Measurements from ENCODE around the gene OTULIN. TPM values are rescaled to one million over a fixed set of nuclear protein-coding genes. Genes with fewer than 3 reads are reported as not detected.

OTULIN gene
- polyA plus RNA-seq, 1 of the 3 experiments (the other 2 are of a cell fraction), result 6.6 TPM

DNA sequence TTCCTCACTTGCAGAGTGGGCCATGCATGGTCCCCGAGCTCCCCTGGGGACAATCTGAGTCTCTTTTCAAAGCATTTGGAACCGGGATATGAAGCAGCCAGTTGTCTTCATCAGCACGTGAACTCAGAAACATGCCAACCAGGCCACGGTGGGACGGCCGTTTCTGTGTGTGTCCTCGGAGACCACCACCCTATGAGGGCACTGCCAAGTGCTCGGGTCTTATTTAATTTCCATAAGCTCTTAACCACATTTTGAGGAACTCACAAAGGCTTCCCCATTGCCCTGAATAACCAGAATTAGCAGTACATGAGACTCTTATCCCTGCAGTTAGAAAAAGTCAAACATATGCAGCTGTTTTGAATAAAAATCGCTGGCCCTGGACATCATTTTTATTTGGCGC lies 60.1 kb downstream of the OTULIN start:
- no peaks in the 10 kb centered on the region for H3K79me2 ChIP-seq (ENCODE audit: insufficient read depth)
- ChIA-PET POLR2A (no interaction called here), CTCF (interaction anchor here (0.6 to 7.0 kb wide), 7 partner anchors 30 to 290 kb away, joined by 3 to 203 read pairs (median 3); no protein-coding TSS in a partner anchor)
- TF ChIP-seq NRF1 (IDR thresholded peaks at IDR 0.05; ENCODE audit: low read depth, low read length) (no peak), IRF3 (IDR thresholded peaks at IDR 0.05; ENCODE audit: low read depth, low read length) (no peak), MEF2A (IDR thresholded peaks at IDR 0.05; ENCODE audit: borderline replicate concordance, low read depth) (no peak), TAF1 (IDR thresholded peaks at IDR 0.05; ENCODE audit: borderline replicate concordance, low read depth, low read length) (no peak), FOSL2 (IDR thresholded peaks at IDR 0.05; ENCODE audit: borderline replicate concordance, low read depth) (no peak), RXRA (IDR thresholded peaks at IDR 0.05; ENCODE audit: borderline replicate concordance, low read depth) (no peak), JUND (IDR thresholded peaks at IDR 0.05) (no peak), YY1 (IDR thresholded peaks at IDR 0.05; ENCODE audit: low read depth) (no peak), EP300 (IDR thresholded peaks at IDR 0.05; ENCODE audit: borderline replicate concordance in 1 of 2, low read depth in 1 of 2, low read length in 1 of 2) (no peak), REST (IDR thresholded peaks at IDR 0.05; ENCODE audit: low read depth, low read length) (no peak), FOXJ3 (CRISPR knock-in tag; IDR thresholded peaks at IDR 0.05) (no peak), RFX5 (IDR thresholded peaks at IDR 0.05; ENCODE audit: low read length) (no peak), RAD21 (IDR thresholded peaks at IDR 0.05; ENCODE audit: low read length) (no peak), CHD2 (IDR thresholded peaks at IDR 0.05; ENCODE audit: low read length, partially characterized antibody) (no peak), GABPA (IDR thresholded peaks at IDR 0.05; ENCODE audit: low read depth) (no peak)
- TF ChIP-seq, protein P1, sequence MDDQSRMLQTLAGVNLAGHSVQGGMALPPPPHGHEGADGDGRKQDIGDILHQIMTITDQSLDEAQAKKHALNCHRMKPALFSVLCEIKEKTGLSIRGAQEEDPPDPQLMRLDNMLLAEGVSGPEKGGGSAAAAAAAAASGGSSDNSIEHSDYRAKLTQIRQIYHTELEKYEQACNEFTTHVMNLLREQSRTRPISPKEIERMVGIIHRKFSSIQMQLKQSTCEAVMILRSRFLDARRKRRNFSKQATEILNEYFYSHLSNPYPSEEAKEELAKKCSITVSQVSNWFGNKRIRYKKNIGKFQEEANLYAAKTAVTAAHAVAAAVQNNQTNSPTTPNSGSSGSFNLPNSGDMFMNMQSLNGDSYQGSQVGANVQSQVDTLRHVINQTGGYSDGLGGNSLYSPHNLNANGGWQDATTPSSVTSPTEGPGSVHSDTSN (IDR thresholded peaks at IDR 0.05), result no peak
- H3K4me3 ChIP-seq (ENCODE audit: low read depth in 2 of 2, low read length in 1 of 2), result no peak overlapping the region
- no peaks in the 10 kb centered on the region for H3K9me2 ChIP-seq
- 0 out of 4 replicates have a peak, but pooled peaks cover 0 to 12% of the 10 kb centered on the region in 2 experiments for H3K4me1 ChIP-seq (ENCODE audit: control insufficient read depth in 1 of 2, insufficient read depth in 2 of 2, low read depth in 1 of 2, low read length in 1 of 2)
- no peaks in the 10 kb centered on the region for H4K20me1 ChIP-seq (ENCODE audit: insufficient read depth)
- no peak overlapping the region for H2AFZ ChIP-seq (ENCODE audit: low read depth)
- peaks cover 0 to 8% of the 10 kb centered on the region in 2 experiments for H3K36me3 ChIP-seq (replicated peaks in 1 of 2; ENCODE audit: control insufficient read depth in 1 of 2, insufficient read depth in 2 of 2, low read length in 1 of 2)
- WGBS (ENCODE audit: low lambda C conversion rate), result 86% methylated on average over 10 of the region's 10 CpGs
- H3K9ac ChIP-seq, result no peak overlapping the region
- H3K27ac ChIP-seq (ENCODE audit: low read depth in 2 of 2, low read length in 1 of 2), result no peak overlapping the region
- DNase-seq, result no peak
- no peaks in the 10 kb centered on the region for H3K9me3 ChIP-seq
- H3K4me2 ChIP-seq, result no peak overlapping the region
- H3K27me3 ChIP-seq (ENCODE audit: insufficient read depth), result no peaks in the 10 kb centered on the region
- peaks cover 9% of the 10 kb centered on the region for H3F3A ChIP-seq (replicated peaks; ENCODE audit: insufficient read depth)

Measured in SK-N-SH (cell line).